H9 (cell line): ENCODE data around the gene C3orf52. TPM values are rescaled to one million over a fixed set of nuclear protein-coding genes. Genes with fewer than 3 reads are reported as not detected.

Source experiments
- DNase-seq: peaks from one replicate; pipeline ENCODE4 v3.0.0-alpha.2; 2017
- H2AFZ ChIP-seq: one replicate; pipeline ENCODE4 v1.6.1; 2013; ENCODE audit warnings: mild to moderate bottlenecking, low read length, control low read depth, moderate library complexity
- H2AK5ac ChIP-seq: 2 replicates; pipeline ENCODE4 v1.6.1; 2013; ENCODE audit warnings: low read length, control low read depth, mixed read lengths; ENCODE audit not compliant: insufficient read length
- H2BK120ac ChIP-seq: one replicate; pipeline ENCODE4 v1.6.1; 2013; ENCODE audit warnings: low read depth, mild to moderate bottlenecking, low read length, control low read depth, inconsistent platforms; ENCODE audit not compliant: poor library complexity, severe bottlenecking
- H2BK12ac ChIP-seq: 2 replicates; pipeline ENCODE4 v1.6.1; 2013; ENCODE audit warnings: low read length, control low read depth, mixed read lengths, low read depth; ENCODE audit not compliant: insufficient read length
- H2BK15ac ChIP-seq: 2 replicates; pipeline ENCODE4 v1.6.1; 2013; ENCODE audit warnings: low read depth, low read length, control low read depth
- H2BK20ac ChIP-seq: one replicate; pipeline ENCODE4 v1.6.1; 2013; ENCODE audit warnings: low read depth, mild to moderate bottlenecking, low read length, control low read depth, inconsistent platforms; ENCODE audit not compliant: poor library complexity, severe bottlenecking
- H2BK5ac ChIP-seq: 2 replicates; pipeline ENCODE4 v1.6.1; 2013; ENCODE audit warnings: low read length, control low read depth, mixed read lengths; ENCODE audit not compliant: insufficient read length
- H3K14ac ChIP-seq: 2 replicates; pipeline ENCODE4 v1.6.1; 2013; ENCODE audit warnings: low read length, control low read depth; ENCODE audit not compliant: insufficient read depth
- H3K18ac ChIP-seq: 2 replicates; pipeline ENCODE4 v1.6.1; 2013; ENCODE audit warnings: low read depth, mild to moderate bottlenecking, mixed read lengths, low read length, control low read depth; ENCODE audit not compliant: insufficient read length
- H3K23ac ChIP-seq: 2 replicates; pipeline ENCODE4 v1.6.1; 2013; ENCODE audit warnings: low read length, control low read depth, mixed read lengths, low read depth; ENCODE audit not compliant: insufficient read length
- H3K23me2 ChIP-seq: 2 replicates; pipeline ENCODE4 v1.6.1; 2013; ENCODE audit warnings: low read depth, mild to moderate bottlenecking, mixed read lengths, low read length, control low read depth; ENCODE audit not compliant: insufficient read length, poor library complexity, severe bottlenecking
- H3K27ac ChIP-seq: 2 replicates; pipeline ENCODE4 v1.5.1; 2013; ENCODE audit warnings: low read length, control low read depth, mixed read lengths, low read depth; ENCODE audit not compliant: insufficient read length
- H3K27me3 ChIP-seq: 2 replicates; pipeline ENCODE4 v1.6.1; 2013; ENCODE audit warnings: low read length, control low read depth, inconsistent platforms; ENCODE audit not compliant: insufficient read depth
- H3K4ac ChIP-seq: 2 replicates; pipeline ENCODE4 v1.6.1; 2013; ENCODE audit warnings: low read depth, mild to moderate bottlenecking, control low read depth, inconsistent platforms, low read length, moderate library complexity
- H3K4me1 ChIP-seq: 2 replicates; pipeline ENCODE4 v1.6.1; 2013; ENCODE audit warnings: low read length, control low read depth, inconsistent platforms; ENCODE audit not compliant: insufficient read depth
- H3K4me2 ChIP-seq: 2 replicates; pipeline ENCODE4 v1.6.1; 2013; ENCODE audit warnings: low read length, control low read depth, mixed read lengths; ENCODE audit not compliant: insufficient read length, insufficient read depth
- H3K56ac ChIP-seq: 2 replicates; pipeline ENCODE4 v1.6.1; 2013; ENCODE audit warnings: low read depth, mild to moderate bottlenecking, mixed read lengths, low read length, control low read depth; ENCODE audit not compliant: insufficient read length
- H3K79me1 ChIP-seq: 2 replicates; pipeline ENCODE4 v1.6.1; 2013; ENCODE audit warnings: low read depth, mild to moderate bottlenecking, moderate library complexity, low read length, control low read depth, inconsistent platforms; ENCODE audit not compliant: insufficient read depth, poor library complexity, severe bottlenecking
- H3K79me2 ChIP-seq: 2 replicates; pipeline ENCODE4 v1.6.1; 2013; ENCODE audit warnings: low read length, control low read depth, inconsistent platforms; ENCODE audit not compliant: insufficient read depth
- H3K9ac ChIP-seq: 2 replicates; pipeline ENCODE4 v1.6.1; 2013; ENCODE audit warnings: low read length, control low read depth, mixed read lengths; ENCODE audit not compliant: insufficient read length; ENCODE audit errors: extremely low read depth
- H3K9me3 ChIP-seq: one replicate; pipeline ENCODE4 v1.6.1; 2013; ENCODE audit warnings: low read depth, low read length, inconsistent platforms; ENCODE audit not compliant: control insufficient read depth
- H3T11ph ChIP-seq: one replicate; pipeline ENCODE4 v1.6.1; 2013; ENCODE audit warnings: mild to moderate bottlenecking, low read length, control low read depth, inconsistent platforms
- H4K20me1 ChIP-seq: one replicate; pipeline ENCODE4 v1.6.1; 2013; ENCODE audit not compliant: control insufficient read depth, insufficient read length, insufficient read depth
- H4K5ac ChIP-seq: 2 replicates; pipeline ENCODE4 v1.6.1; 2013; ENCODE audit warnings: low read depth, mild to moderate bottlenecking, mixed read lengths, low read length, control low read depth; ENCODE audit not compliant: insufficient read length
- H4K8ac ChIP-seq: replicated peaks from 2 replicates; pipeline ENCODE4 v1.6.1; 2013; ENCODE audit warnings: low read length, control low read depth, mixed read lengths, low read depth; ENCODE audit not compliant: insufficient read length
- H4K91ac ChIP-seq: 2 replicates; pipeline ENCODE4 v1.6.1; 2013; ENCODE audit warnings: low read depth, mild to moderate bottlenecking, moderate library complexity, mixed read lengths, low read length, control low read depth; ENCODE audit not compliant: insufficient read length
- H3K27ac Mint-ChIP-seq, 3 experiments: 2 replicates in 2 of 3; 3 replicates in 1 of 3; pipeline ENCODE4 v1.8.0; 2020 to 2021; ENCODE audit warnings: mixed read lengths in 3 of 3, mild to moderate bottlenecking in 1 of 3, moderate library complexity in 1 of 3
- H3K27me3 Mint-ChIP-seq: 2 replicates; pipeline ENCODE4 v1.8.0; 2021; ENCODE audit warnings: low read depth, mild to moderate bottlenecking, moderate library complexity, mixed read lengths
- H3K36me3 Mint-ChIP-seq, 3 experiments: 2 replicates in 2 of 3; 3 replicates in 1 of 3; pipeline ENCODE4 v1.8.0; 2020 to 2021; ENCODE audit warnings: low read depth in 3 of 3, mixed read lengths in 3 of 3; ENCODE audit not compliant: insufficient read depth in 1 of 3
- H3K4me1 Mint-ChIP-seq, 2 experiments: 2 replicates each; pipeline ENCODE4 v1.8.0; 2020; ENCODE audit warnings: mixed read lengths in 2 of 2
- H3K4me3 Mint-ChIP-seq, 2 experiments: 2 replicates in 1 of 2; 3 replicates in 1 of 2; pipeline ENCODE4 v1.8.0; 2020 to 2021; ENCODE audit warnings: mild to moderate bottlenecking in 2 of 2, mixed read lengths in 2 of 2, moderate library complexity in 1 of 2
- H3K9me3 Mint-ChIP-seq, 2 experiments: 2 replicates in 1 of 2; 3 replicates in 1 of 2; pipeline ENCODE4 v1.8.0; 2020; ENCODE audit warnings: mild to moderate bottlenecking in 2 of 2, mixed read lengths in 2 of 2, moderate library complexity in 1 of 2
- whole genome bisulfite sequencing: extraction: QIAGEN DNeasy Blood & Tissue Kit; methylation state at CpG from one replicate; pipeline ENCODE4 v1.1.7; 2013; ENCODE audit warnings: missing lambda C conversion rate, low lambda C conversion rate, mixed read lengths; ENCODE audit not compliant: insufficient read length; ENCODE audit errors: extremely low coverage; 5-methylcytosine and 5-hydroxymethylcytosine counted together
- total RNA-seq: library from RNA; stranded (reverse); gene quantifications from 2 replicates; pipeline ENCODE4 v1.2.1, GENCODE V29; 2021
- TF ChIP-seq, protein P1 (sequence below): fragments of 200-600 bp; sonication (generic); conservative IDR thresholded peaks from 3 replicates; pipeline ENCODE4 v1.8.0; 2021; ENCODE audit warnings: antibody characterized with exemption, mild to moderate bottlenecking

Gene C3orf52
- total RNA-seq, 1 experiment from 2014 or later, result 11.2 TPM

DNA sequence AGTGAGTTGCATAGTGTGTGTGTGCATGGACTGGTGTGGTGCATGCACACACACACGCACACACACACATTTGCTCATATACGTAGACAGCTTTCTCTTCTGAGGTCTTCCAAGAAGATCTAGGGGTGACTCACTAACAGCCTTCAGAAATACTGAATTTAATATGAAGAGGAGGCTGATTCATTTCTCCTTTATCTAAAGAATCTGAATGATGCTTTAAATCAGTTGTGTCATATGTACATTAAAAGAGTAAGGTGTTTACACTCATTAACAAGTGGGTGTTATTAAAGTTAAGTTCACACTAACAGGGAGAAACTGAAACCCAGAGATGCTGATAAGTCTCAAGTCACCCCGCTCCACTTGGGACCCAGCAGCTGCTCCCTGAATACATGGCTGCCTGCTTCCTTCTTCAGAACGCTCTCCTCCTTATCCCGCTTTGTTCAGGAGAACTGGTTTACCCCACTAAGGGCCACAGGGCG, 29.7 kb upstream of the C3orf52 start:
- no peaks in the 10 kb centered on the region for H3K23me2 ChIP-seq
- H3K4me1 ChIP-seq, result peaks cover 4% of the 10 kb centered on the region; the same call in 1 of the 2 replicates
- Mint-ChIP-seq H3K27ac (no peak overlapping the region), H3K27me3 (no peaks in the 10 kb centered on the region), H3K36me3 (peaks cover 0 to 5% (median 4%) of the 10 kb centered on the region in 3 experiments; a peak in 4 of 7 replicates), H3K4me1 (peaks cover 26 to 32% of the 10 kb centered on the region in 2 experiments), H3K4me3 (no peak overlapping the region), H3K9me3 (peaks cover 4 to 10% of the 10 kb centered on the region in 2 experiments; a peak in 4 of 5 replicates)
- H3K4ac ChIP-seq, result no peak overlapping the region
- TF ChIP-seq, protein P1, sequence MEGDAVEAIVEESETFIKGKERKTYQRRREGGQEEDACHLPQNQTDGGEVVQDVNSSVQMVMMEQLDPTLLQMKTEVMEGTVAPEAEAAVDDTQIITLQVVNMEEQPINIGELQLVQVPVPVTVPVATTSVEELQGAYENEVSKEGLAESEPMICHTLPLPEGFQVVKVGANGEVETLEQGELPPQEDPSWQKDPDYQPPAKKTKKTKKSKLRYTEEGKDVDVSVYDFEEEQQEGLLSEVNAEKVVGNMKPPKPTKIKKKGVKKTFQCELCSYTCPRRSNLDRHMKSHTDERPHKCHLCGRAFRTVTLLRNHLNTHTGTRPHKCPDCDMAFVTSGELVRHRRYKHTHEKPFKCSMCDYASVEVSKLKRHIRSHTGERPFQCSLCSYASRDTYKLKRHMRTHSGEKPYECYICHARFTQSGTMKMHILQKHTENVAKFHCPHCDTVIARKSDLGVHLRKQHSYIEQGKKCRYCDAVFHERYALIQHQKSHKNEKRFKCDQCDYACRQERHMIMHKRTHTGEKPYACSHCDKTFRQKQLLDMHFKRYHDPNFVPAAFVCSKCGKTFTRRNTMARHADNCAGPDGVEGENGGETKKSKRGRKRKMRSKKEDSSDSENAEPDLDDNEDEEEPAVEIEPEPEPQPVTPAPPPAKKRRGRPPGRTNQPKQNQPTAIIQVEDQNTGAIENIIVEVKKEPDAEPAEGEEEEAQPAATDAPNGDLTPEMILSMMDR, result no peak
- no peak overlapping the region for H2BK12ac ChIP-seq
- H4K8ac ChIP-seq, result no peak overlapping the region
- H4K5ac ChIP-seq, result no peak overlapping the region
- DNase-seq, result no peak
- H3K79me2 ChIP-seq, result no peaks in the 10 kb centered on the region
- WGBS, result no CpG with 5 or more reads among the region's 6 CpGs
- no peak overlapping the region for H2BK120ac ChIP-seq
- no peaks in the 10 kb centered on the region for H3K9me3 ChIP-seq
- H3K9ac ChIP-seq, result no peak overlapping the region
- no peak overlapping the region for H3T11ph ChIP-seq
- no peak overlapping the region for H3K27ac ChIP-seq
- no peak overlapping the region for H2AK5ac ChIP-seq
- no peak overlapping the region for H4K91ac ChIP-seq
- H3K27me3 ChIP-seq, result no peaks in the 10 kb centered on the region
- H2BK20ac ChIP-seq, result no peak overlapping the region
- no peak overlapping the region for H3K18ac ChIP-seq
- H3K56ac ChIP-seq, result no peak overlapping the region
- no peaks in the 10 kb centered on the region for H4K20me1 ChIP-seq
- no peak overlapping the region for H3K4me2 ChIP-seq
- no peak overlapping the region for H2BK15ac ChIP-seq
- no peak overlapping the region for H3K23ac ChIP-seq
- no peak overlapping the region for H3K14ac ChIP-seq
- no peak overlapping the region for H2AFZ ChIP-seq
- H3K79me1 ChIP-seq, result no peaks in the 10 kb centered on the region
- no peak overlapping the region for H2BK5ac ChIP-seq
